Smooth muscle cell (in vitro differentiated cells): ENCODE measurements around the gene DHX34. TPM values are rescaled to one million over a fixed set of nuclear protein-coding genes. Genes with fewer than 3 reads are reported as not detected.
A peak's percentile ranks its signal among the peaks of the same experiment; 100 is the strongest.

Source experiments
- DNase-seq: peaks from one replicate; lab custom pipeline; 2025; ENCODE audit not compliant: unreplicated experiment; lab: John Stamatoyannopoulos, UW
- H2AFZ ChIP-seq: fragments of 200-600 bp; sonication (generic); 2 replicates; pipeline ENCODE4 v1.6.0; 2016; ENCODE audit warnings: antibody characterized with exemption, low read depth, mild to moderate bottlenecking
- H3F3A ChIP-seq: fragments of 200-600 bp; sonication (generic); 2 replicates; pipeline ENCODE4 v1.6.0; 2017; ENCODE audit warnings: antibody characterized with exemption, low read depth
- H3K27ac ChIP-seq: fragments of 200-600 bp; sonication (generic); 2 replicates; pipeline ENCODE4 v1.5.1; 2016; ENCODE audit warnings: low read depth, mild to moderate bottlenecking
- H3K27me3 ChIP-seq: fragments of 200-600 bp; sonication (generic); 2 replicates; pipeline ENCODE4 v1.6.1; 2016; ENCODE audit warnings: low read depth, mild to moderate bottlenecking
- H3K36me3 ChIP-seq: fragments of 200-600 bp; sonication (generic); 2 replicates; pipeline ENCODE4 v1.5.1; 2016; ENCODE audit warnings: low read depth
- H3K4me1 ChIP-seq: fragments of 200-600 bp; sonication (generic); 2 replicates; pipeline ENCODE4 v1.5.1; 2016; ENCODE audit warnings: low read depth
- H3K4me2 ChIP-seq: fragments of 200-600 bp; sonication (generic); 2 replicates; pipeline ENCODE4 v1.6.0; 2016; ENCODE audit warnings: mild to moderate bottlenecking
- H3K4me3 ChIP-seq: fragments of 200-600 bp; sonication (generic); 2 replicates; pipeline ENCODE4 v1.5.1; 2016; ENCODE audit warnings: mild to moderate bottlenecking
- H3K79me2 ChIP-seq: fragments of 200-600 bp; sonication (generic); 2 replicates; pipeline ENCODE4 v1.6.0; 2016; ENCODE audit warnings: low read depth, mild to moderate bottlenecking
- H3K9ac ChIP-seq: fragments of 200-600 bp; sonication (generic); 2 replicates; pipeline ENCODE4 v1.6.0; 2016; ENCODE audit warnings: low read depth
- H3K9me3 ChIP-seq: fragments of 200-600 bp; sonication (generic); replicated peaks from 2 replicates; pipeline ENCODE4 v1.5.1; 2016; ENCODE audit warnings: low read depth
- H4K20me1 ChIP-seq: fragments of 200-600 bp; sonication (generic); 2 replicates; pipeline ENCODE4 v1.6.0; 2016; ENCODE audit warnings: low read depth
- WGBS: methylation state at CpG from one replicate; pipeline ENCODE4 v1.1.7; 2016; ENCODE audit warnings: low lambda C conversion rate; 5-methylcytosine and 5-hydroxymethylcytosine counted together
- polyA plus RNA-seq: library from polyadenylated mRNA; unstranded; fragments of >200 nt; fragmentation: Nextera tagmentation; extraction: Ambion mirVana; gene quantifications from 2 replicates; pipeline ENCODE4 v1.2.1, GENCODE V29; 2016
- total RNA-seq: library from RNA; depleted of rRNA; stranded (reverse); fragments of >200 nt; gene quantifications from 2 replicates; pipeline ENCODE4 v1.2.3, GENCODE V29; 2014
- TF ChIP-seq, protein P1 (sequence below): fragments of 200-600 bp; sonication (generic); IDR thresholded peaks from 2 replicates; pipeline ENCODE4 v1.5.1; 2017; ENCODE audit warnings: borderline replicate concordance, mild to moderate bottlenecking, antibody characterized with exemption; ENCODE audit not compliant: insufficient read depth, poor library complexity, severe bottlenecking

The DHX34 gene
- total and polyA plus RNA-seq, 2 experiments from 2014 or later: 7.1 to 9.8 TPM

DNA sequence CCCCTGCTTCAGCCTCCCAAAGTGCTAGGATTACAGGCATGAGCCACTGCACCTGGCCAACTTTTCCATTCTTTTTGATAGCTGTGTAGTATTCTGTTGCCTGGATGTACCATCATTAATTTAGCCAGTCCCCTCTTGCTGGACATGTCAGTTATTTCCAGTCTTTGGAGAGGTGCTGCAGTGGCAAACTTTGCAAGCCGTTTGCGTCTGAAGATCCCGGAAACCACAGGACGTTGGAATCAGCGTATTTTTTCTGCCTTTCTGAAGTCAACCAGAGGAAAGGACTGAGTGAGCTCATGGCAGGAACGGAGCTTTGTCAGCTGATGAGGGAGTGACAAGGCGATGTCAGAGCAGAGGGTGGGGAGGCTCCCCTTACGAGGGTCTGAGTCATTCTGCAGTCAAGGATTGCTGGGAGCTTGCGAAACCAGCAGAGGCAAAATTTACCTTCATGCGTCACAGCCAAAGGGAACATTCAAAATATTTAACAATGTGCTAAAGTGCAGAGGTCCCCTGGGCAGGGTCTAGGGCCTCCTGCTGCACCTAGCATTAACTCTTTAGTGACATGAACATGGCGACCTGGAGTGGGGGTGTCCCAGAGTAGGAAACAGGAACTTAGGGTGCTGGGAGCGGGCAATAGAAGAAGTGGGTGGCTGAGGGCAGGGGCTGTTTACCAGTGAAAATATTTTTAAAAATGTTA, 33.8 kb upstream of the DHX34 start:
- Histone ChIP-seq H3K79me2 (no peaks in the 10 kb centered on the region), H3K27ac (peak overlapping the region; percentile 74), H2AFZ (no peak overlapping the region), H3K4me3 (no peak overlapping the region), H3K36me3 (no peaks in the 10 kb centered on the region), H3K27me3 (no peaks in the 10 kb centered on the region), H3K9ac (no peak overlapping the region), H3F3A (peaks cover 5% of the 10 kb centered on the region), H3K9me3 (no peaks in the 10 kb centered on the region), H3K4me1 (no peaks in the 10 kb centered on the region), H4K20me1 (no peaks in the 10 kb centered on the region), H3K4me2 (peak overlapping the region; percentile 53)
- WGBS: 35% methylated on average over 12 of the region's 12 CpGs
- TF ChIP-seq, protein P1, sequence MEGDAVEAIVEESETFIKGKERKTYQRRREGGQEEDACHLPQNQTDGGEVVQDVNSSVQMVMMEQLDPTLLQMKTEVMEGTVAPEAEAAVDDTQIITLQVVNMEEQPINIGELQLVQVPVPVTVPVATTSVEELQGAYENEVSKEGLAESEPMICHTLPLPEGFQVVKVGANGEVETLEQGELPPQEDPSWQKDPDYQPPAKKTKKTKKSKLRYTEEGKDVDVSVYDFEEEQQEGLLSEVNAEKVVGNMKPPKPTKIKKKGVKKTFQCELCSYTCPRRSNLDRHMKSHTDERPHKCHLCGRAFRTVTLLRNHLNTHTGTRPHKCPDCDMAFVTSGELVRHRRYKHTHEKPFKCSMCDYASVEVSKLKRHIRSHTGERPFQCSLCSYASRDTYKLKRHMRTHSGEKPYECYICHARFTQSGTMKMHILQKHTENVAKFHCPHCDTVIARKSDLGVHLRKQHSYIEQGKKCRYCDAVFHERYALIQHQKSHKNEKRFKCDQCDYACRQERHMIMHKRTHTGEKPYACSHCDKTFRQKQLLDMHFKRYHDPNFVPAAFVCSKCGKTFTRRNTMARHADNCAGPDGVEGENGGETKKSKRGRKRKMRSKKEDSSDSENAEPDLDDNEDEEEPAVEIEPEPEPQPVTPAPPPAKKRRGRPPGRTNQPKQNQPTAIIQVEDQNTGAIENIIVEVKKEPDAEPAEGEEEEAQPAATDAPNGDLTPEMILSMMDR: no peak
- DNase-seq: no peak

- Histone ChIP-seq H3K79me2 (no peaks in the 10 kb centered on the region), H3K4me1 (no peaks in the 10 kb centered on the region), H4K20me1 (no peaks in the 10 kb centered on the region), H3K9ac (no peak overlapping the region), H3K27me3 (no peaks in the 10 kb centered on the region), H3K4me2 (no peak overlapping the region), H3K36me3 (no peaks in the 10 kb centered on the region), H3K4me3 (no peak overlapping the region), H3K27ac (no peak overlapping the region), H2AFZ (no peak overlapping the region), H3F3A (peaks cover 5% of the 10 kb centered on the region), H3K9me3 (no peaks in the 10 kb centered on the region)
- DNase-seq: no peak
- TF ChIP-seq, protein P1: no peak
- WGBS: 92% methylated on average over 4 of the region's 4 CpGs
Measured at GRCh38 chr19:47316513-47316912, 32.6 kb upstream of the DHX34 start.

DNA sequence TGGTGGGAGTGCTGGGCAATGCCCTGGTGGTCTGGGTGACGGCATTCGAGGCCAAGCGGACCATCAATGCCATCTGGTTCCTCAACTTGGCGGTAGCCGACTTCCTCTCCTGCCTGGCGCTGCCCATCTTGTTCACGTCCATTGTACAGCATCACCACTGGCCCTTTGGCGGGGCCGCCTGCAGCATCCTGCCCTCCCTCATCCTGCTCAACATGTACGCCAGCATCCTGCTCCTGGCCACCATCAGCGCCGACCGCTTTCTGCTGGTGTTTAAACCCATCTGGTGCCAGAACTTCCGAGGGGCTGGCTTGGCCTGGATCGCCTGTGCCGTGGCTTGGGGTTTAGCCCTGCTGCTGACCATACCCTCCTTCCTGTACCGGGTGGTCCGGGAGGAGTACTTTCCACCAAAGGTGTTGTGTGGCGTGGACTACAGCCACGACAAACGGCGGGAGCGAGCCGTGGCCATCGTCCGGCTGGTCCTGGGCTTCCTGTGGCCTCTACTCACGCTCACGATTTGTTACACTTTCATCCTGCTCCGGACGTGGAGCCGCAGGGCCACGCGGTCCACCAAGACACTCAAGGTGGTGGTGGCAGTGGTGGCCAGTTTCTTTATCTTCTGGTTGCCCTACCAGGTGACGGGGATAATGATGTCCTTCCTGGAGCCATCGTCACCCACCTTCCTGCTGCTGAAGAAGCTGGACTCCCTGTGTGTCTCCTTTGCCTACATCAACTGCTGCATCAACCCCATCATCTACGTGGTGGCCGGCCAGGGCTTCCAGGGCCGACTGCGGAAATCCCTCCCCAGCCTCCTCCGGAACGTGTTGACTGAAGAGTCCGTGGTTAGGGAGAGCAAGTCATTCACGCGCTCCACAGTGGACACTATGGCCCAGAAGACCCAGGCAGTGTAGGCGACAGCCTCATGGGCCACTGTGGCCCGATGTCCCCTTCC, 28.9 kb upstream of the DHX34 start:
- DNase-seq: no peak
- WGBS: 96% methylated on average over 46 of the region's 46 CpGs

More for the DNA sequence above, 28.9 kb upstream of the DHX34 start:
- Histone ChIP-seq H3K27ac (no peak overlapping the region), H3F3A (peaks cover 5% of the 10 kb centered on the region), H3K4me3 (no peak overlapping the region), H3K9ac (no peak overlapping the region), H3K27me3 (no peaks in the 10 kb centered on the region), H3K9me3 (no peaks in the 10 kb centered on the region), H4K20me1 (no peaks in the 10 kb centered on the region), H3K36me3 (no peaks in the 10 kb centered on the region), H3K4me1 (no peaks in the 10 kb centered on the region), H3K79me2 (no peaks in the 10 kb centered on the region), H2AFZ (no peak overlapping the region), H3K4me2 (no peak overlapping the region)
- TF ChIP-seq, protein P1: no peak
